Ecto neural progenitor cell (in vitro differentiated cells): Measurements from ENCODE around the gene CPNE7.

Experiments
- DNase-seq: peaks from one replicate; pipeline ENCODE4 v3.0.0-alpha.2; 2018; ENCODE audit warnings: low spot score

Gene CPNE7

GRCh38 chr16:89575247-89576152 is at the start of gene CPNE7:
TSS of gene CPNE7 (plus strand) at chr16:89575758. CDS start at chr16:89575898, 140 bp downstream.
- DNase-seq = no peak

GRCh38 chr16:89529097-89529496 is 46.5 kb upstream of the CPNE7 start:
- no peak for DNase-seq

GRCh38 chr16:89530401-89531381 is 44.9 kb upstream of the CPNE7 start:
- DNase-seq = no peak

- DNase-seq = no peak
Measured at GRCh38 chr16:89531821-89532526, 43.6 kb upstream of the CPNE7 start.

- DNase-seq = no peak
Measured at GRCh38 chr16:89534252-89534756, 41.3 kb upstream of the CPNE7 start.

- DNase-seq = no peak
Measured at GRCh38 chr16:89536371-89536770, 39.2 kb upstream of the CPNE7 start.

GRCh38 chr16:89536886-89537548 is 38.5 kb upstream of the CPNE7 start:
- DNase-seq = no peak

- no peak for DNase-seq
Measured at GRCh38 chr16:89537549-89537925, 38.0 kb upstream of the CPNE7 start.

GRCh38 chr16:89538286-89538685 is 37.3 kb upstream of the CPNE7 start:
- DNase-seq = no peak

- no peak for DNase-seq
Measured at GRCh38 chr16:89540557-89540956, 35.0 kb upstream of the CPNE7 start.

- no peak for DNase-seq
Measured at GRCh38 chr16:89541792-89542191, 33.8 kb upstream of the CPNE7 start.

- DNase-seq = no peak
Measured at GRCh38 chr16:89544113-89544512, 31.4 kb upstream of the CPNE7 start.

- DNase-seq = no peak
Measured at GRCh38 chr16:89544713-89545043, 30.9 kb upstream of the CPNE7 start.

GRCh38 chr16:89545044-89545830 is 30.3 kb upstream of the CPNE7 start:
- DNase-seq = no peak

- DNase-seq = no peak
Measured at GRCh38 chr16:89545831-89546574, 29.6 kb upstream of the CPNE7 start.

- DNase-seq = no peak
Measured at GRCh38 chr16:89546781-89547180, 28.8 kb upstream of the CPNE7 start.

GRCh38 chr16:89547291-89547690 is 28.3 kb upstream of the CPNE7 start:
- no peak for DNase-seq

GRCh38 chr16:89547860-89548259 is 27.7 kb upstream of the CPNE7 start:
- DNase-seq = no peak

- DNase-seq = no peak
Measured at GRCh38 chr16:89548344-89549006, 27.1 kb upstream of the CPNE7 start.
